GM19468 (cell line): ENCODE results near the gene ACADS.
"Not testable (repeated sequence)": the region's sequence is repeated elsewhere in the genome, so short reads cannot be mapped to it uniquely, and the experiment has no call there.

ENCODE experiments used
- ATAC-seq: cut with Tn5 transposase; IDR thresholded peaks from one replicate; pipeline ENCODE4 v1.9.1; 2021; ENCODE audit warnings: mild to moderate bottlenecking, moderate library complexity, moderate number of reproducible peaks; ENCODE audit not compliant: unreplicated experiment; ENCODE audit errors: extremely low read depth

ACADS gene

DNA sequence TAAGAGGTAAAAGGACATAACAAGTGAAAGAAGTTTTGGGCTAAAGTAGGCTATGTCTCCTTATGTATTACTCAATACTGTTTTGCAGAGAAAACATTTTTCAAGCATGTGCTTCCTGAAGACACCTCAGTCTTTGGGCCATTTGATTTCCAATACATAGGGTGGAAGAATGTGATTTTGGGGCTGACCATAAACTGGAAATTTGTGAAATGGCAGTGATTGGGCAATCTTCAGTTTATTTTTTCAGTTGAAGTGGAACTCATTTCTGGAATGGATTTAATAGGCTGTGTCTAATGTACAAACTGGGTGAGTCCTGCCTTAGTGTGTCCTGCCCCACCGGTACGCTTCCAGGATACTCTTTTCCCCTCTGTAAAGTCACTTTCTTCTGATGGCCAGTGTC, 2.8 kb upstream of the ACADS start:
- no peak for ATAC-seq

DNA sequence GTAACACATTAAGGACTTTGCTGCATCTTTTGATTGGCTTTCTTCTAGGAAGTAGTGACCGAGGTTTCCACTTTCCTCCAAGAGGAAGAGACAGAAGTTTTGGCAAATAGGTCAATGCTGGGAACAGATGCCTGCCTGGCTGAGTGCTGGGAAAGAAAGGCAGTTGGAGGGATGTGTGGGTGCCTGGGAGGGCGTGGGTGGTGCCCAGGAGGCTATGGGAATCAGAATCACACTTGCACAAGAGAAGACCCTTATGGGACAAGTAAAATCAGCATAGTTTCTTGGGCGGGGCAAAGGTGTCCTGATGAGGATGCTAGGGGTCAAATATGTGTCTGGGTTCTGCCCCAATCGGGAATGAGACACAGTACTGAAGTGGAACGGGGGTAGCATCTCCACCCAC, 906 bp upstream of the ACADS start:
- no peak for ATAC-seq

GRCh38 chr12:120725151-120725658, 421 bp upstream of the ACADS start:
- no peak for ATAC-seq

DNA sequence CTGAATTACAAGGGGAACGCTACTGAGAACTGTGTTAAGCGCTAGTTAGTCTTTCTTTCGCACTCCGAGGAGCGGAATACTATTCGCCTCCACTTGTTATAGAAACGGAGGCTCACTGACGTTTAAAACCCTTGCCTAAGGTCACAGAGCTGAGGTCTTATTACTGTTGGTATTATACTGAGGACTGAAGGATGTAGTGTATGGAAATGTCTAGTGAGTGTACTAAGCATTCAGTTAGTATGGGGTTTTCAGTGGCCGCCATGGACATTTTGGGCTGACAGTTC, 826 bp downstream of the ACADS start:
- ATAC-seq, result no peak

DNA sequence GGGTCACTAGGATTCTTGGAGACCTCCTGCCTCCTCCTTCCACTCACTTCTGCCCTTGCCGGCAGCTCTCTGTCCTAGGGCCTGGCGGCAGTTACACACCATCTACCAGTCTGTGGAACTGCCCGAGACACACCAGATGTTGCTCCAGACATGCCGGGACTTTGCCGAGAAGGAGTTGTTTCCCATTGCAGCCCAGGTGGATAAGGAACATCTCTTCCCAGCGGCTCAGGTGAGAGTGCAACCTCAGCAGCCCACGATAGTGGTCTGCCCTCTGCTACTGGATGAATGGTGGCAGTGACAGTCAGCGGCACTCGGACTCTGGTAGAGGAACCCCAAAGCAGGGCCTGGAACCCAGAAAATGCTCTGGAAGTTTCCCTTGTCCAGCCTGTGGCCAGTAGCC, 1.3 kb downstream of the ACADS start:
- no peak for ATAC-seq

DNA sequence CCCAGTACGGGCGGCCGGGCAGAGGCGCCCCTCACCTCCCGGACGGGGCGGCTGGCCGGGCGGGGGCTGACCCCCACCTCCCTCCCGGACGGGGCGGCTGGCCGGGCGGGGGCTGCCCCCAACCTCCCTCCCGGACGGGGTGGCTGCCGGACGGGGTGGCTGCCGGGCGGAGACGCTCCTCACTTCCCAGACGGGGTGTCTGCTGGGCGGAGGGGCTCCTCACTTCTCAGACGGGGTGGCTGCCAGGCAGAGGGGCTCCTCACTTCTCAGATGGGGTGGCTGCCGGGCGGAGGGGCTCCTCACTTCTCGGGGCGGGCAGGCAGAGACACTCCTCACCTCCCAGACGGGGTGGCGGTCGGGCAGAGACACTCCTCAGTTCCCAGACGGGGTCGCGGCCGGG, 6.6 kb downstream of the ACADS start:
- ATAC-seq, result not testable (repeated sequence)

GRCh38 chr12:120733574-120733973, 7.9 kb downstream of the ACADS start:
- ATAC-seq, result no peak

DNA sequence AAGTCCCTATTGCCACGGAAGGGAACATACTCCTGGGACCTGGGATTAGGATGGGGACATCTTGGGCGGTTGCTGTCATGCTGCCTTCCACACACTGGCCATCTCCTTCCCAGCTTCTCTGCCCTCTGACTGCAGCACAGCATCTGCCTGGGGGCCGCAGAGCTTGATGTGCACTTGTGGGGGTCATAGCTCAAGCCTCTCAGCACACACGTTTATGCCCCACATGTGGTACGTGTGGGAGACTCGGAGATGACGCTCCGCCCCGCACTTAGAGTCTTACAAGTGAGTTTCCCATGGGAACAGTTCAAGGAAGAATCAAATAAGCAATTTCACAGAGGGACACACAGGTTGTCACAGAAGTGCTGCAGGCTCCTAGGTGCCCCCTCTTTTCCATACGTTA, 8.6 kb downstream of the ACADS start:
- ATAC-seq, result no peak

- no peak for ATAC-seq
Observed at GRCh38 chr12:120735181-120735580, 9.6 kb downstream of the ACADS start.

DNA sequence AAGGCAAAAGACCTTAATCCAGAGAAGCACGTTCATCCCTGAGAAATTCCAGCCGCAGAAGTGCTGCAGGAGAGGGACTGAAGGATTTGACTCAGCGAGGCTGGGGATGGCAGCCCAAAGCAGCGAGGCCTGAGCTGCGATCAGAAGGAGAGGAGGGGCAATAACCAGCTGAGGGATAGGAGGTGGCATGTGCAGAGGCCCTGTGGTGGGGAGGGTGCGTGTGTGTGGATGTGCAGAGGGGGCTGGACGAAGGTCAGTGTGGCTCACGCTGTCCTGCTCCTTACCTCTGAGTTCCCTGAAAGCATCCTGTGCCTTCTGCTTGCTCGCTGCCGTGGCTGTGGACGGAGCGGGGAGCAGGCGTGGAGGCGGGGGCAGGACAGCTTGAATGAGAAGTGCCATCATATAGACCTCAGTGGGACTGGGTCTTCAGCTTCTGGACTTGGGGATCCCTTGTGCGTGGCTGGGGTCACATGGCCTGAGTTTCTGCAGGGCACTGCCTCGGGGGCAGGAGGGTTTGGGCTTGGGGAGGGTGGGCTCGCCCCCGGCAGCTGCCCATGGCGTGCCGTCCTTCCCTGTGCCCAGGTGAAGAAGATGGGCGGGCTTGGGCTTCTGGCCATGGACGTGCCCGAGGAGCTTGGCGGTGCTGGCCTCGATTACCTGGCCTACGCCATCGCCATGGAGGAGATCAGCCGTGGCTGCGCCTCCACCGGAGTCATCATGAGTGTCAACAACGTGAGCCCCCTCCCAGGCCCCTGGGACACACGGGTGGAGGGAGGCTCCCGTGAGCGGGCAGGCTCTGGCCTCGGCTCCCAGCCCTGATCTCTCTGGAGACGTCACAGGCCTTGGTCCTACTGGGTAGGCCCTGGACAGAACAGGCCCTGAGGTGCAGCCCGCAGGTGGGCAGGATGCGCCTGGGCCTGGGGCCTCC, 11.0 kb downstream of the ACADS start:
- ATAC-seq, result no peak

DNA sequence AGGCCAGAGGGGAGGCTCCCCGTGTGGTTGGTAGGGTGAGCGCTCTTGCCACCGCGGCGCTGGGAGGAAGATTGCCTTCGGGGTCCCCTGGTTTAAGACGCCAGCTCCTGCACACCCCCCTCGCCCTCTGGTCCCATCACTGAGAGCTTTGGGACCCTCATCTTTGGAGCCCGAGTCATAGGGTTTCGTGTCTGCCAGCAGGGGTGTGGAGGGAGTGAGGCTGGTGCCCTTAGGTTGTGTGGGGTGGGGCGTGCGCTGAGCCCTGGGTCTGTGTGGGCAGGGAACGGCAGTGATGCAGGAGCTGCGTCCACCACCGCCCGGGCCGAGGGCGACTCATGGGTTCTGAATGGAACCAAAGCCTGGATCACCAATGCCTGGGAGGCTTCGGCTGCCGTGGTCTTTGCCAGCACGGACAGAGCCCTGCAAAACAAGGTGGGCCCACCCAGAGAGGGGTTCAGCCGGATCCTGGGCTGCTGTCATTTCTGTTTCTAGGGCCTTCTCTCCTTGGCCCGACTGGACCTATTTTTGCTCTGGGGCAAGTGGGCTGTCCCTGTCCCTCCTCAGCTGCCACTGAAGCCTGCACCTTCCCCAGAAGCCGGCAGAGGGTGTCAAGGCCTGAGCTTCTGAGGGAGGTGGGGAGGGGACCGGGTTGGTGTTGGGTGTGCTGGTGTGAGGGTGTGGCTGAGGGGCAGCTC, 12.1 kb downstream of the ACADS start:
- ATAC-seq, result no peak

GRCh38 chr12:120738252-120739030, 12.8 kb downstream of the ACADS start:
- no peak for ATAC-seq

DNA sequence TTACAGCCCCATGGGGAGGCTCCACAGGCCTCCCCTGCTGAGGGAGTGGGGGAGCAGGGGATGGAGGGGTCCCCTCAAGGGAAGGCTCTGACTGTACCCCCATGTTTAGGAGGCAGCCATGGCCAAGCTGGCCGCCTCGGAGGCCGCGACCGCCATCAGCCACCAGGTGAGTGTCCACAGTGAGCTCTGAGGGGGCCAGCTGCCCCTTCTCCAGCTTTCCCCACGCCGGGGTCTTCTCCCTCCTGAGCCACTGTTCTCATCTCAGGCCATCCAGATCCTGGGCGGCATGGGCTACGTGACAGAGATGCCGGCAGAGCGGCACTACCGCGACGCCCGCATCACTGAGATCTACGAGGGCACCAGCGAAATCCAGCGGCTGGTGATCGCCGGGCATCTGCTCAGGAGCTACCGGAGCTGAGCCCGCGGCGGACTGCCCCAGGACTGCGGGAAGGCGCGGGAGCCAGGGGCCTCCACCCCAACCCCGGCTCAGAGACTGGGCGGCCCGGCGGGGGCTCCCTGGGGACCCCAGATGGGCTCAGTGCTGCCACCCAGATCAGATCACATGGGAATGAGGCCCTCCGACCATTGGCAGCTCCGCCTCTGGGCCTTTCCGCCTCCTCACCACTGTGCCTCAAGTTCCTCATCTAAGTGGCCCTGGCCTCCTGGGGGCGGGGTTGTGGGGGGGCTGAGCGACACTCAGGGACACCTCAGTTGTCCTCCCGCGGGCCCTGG, 13.6 kb downstream of the ACADS start:
- no peak for ATAC-seq

- ATAC-seq, result no peak
Observed at GRCh38 chr12:120739821-120740613, 14.4 kb downstream of the ACADS start.

DNA sequence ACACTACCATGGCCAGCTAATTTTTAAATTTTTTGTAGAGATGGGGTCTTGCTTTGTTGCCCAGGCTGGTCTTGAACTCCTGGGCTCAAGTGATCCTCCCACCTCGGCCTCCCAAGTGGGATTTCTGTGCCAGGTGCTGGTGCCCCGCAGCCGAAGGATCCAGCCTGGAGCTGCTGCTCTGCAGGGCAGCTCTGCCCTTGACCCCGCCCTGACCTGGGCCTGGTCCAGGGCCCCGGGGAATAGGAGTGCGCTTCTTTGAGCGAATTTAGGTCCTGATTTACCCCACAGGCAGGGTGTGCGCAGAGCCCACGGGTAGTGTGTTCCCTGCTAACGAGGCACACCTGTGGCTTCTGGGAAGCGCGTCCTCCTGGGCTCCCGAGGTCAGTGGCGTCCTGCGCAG, 15.2 kb downstream of the ACADS start:
- ATAC-seq, result no peak

DNA sequence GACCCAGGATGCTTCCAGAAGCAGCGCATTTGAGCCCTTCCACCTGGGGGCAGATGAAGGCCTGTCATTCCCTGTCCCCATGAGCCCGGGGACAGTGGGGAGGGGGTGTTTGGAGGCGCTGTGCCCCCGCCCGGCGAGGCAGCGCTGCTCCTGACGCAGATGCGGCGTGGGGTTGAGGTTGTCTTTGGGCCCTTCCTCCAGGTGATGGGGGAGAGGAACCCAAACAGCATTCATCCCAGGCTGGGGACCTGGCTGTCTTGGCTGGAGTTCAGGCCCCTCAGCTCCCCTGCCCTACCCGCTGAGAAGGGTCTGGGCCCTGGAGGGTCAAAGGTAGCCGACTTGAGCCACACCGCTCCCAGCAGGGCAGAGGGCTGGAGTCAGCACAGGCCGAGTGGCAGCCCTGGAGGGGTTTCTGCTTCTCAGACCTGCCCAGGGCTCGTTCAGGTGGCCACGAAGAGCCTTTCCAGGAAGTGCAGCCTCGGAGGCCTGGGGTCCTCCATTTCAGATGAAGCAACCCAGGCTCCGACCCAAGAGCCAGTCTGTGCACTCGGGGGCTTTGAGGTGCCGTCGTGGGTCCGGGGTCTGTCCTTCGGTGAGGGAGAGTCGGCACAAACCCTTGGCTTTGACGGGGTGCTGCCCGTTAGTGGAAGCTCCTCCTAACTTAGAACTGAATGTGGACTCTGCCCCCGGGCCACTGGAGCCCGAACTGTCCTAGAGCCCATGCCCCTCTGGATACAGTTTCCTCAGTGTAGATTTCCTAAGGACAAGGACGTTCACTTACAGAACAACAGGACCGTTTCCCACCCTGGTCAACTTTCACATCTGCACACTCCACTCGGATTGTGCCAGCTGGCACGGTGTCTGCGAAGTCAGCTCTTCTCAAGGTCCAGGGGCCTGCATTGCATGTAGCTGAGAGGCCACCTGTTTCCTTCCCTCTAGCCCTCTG, 16.1 kb downstream of the ACADS start:
- ATAC-seq, result no peak

DNA sequence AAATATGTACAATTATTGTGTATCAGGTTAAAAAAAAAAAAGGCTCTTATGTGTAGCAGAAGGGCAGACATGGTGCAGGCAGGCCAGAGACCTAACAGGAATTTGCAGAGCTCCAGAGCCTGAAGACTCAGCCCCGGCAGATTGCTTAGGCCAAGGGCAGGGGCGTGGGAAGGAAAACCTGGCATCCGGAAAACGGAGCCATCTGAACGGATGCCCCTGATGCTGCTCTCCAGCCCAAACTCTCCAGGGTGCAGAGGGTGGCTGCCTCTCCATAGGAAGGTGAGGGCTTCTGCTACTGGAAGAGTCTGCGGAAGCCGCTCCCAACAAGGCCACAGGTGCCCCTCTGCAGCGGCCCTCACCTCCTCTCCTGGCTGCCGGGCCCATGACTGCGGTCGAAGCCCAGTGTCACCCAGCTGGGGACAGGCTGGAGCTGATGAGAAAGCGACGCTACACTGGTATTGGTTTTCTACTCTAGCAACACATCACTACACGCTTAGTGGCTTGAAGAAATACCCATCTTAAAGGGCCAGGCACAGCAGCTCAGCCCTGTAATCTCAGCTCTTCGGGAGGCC, 19.4 kb downstream of the ACADS start:
- ATAC-seq, result no peak

GRCh38 chr12:120748242-120748641, 22.6 kb downstream of the ACADS start:
- ATAC-seq, result no peak
